SK-N-SH (cell line): ENCODE data around the gene ANKRD11. TPM values are rescaled to one million over a fixed set of nuclear protein-coding genes. Genes with fewer than 3 reads are reported as not detected.

Experiments
- CTCF ChIA-PET: fragments of 300-600, 350-600 bp; formaldehyde crosslinking; extraction: SDS; loops from one replicate; lab custom pipeline; 2021; lab: Yijun Ruan, JAX
- POLR2A ChIA-PET: fragments of 350-600 bp; sonication (Branson Sonifier 250); formaldehyde crosslinking; extraction: SDS; loops from one replicate; lab custom pipeline; 2020; ENCODE audit warnings: antibody characterized with exemption, inconsistent platforms; lab: Yijun Ruan, JAX
- DNase-seq: peaks from one replicate; pipeline ENCODE4 v3.0.0; 2012
- H2AFZ ChIP-seq: fragments of 200-600 bp; sonication (generic); 2 replicates; pipeline ENCODE4 v1.8.1; 2016; ENCODE audit warnings: antibody characterized with exemption, mild to moderate bottlenecking, low read depth
- H3F3A ChIP-seq: fragments of 200-600 bp; sonication (generic); replicated peaks from 2 replicates; pipeline ENCODE3; 2016; ENCODE audit warnings: antibody characterized with exemption, mild to moderate bottlenecking; ENCODE audit not compliant: insufficient read depth
- H3K27ac ChIP-seq, 2 experiments: fragments of 200-500 bp in 1 of 2; fragments of 200-600 bp in 1 of 2; sonication (Bioruptor generic) in 1 of 2; sonication (generic), shearing (Covaris generic) in 1 of 2; 2 replicates each; pipeline versions ENCODE4 v1.5.1 to v1.6.1; 2014 to 2016; ENCODE audit warnings: low read depth in 2 of 2, inconsistent platforms in 1 of 2, low read length in 1 of 2, mild to moderate bottlenecking in 1 of 2, mixed read lengths in 1 of 2
- H3K27me3 ChIP-seq: fragments of 200-600 bp; sonication (generic), shearing (Covaris generic); 2 replicates; pipeline ENCODE4 v1.6.1; 2016; ENCODE audit warnings: mixed run types; ENCODE audit not compliant: insufficient read depth
- H3K36me3 ChIP-seq, 2 experiments: fragments of 200-500 bp in 1 of 2; fragments of 200-600 bp in 1 of 2; sonication (Bioruptor generic) in 1 of 2; sonication (generic) in 1 of 2; replicated peaks in 1 of 2; 2 replicates each; pipeline versions ENCODE3 to v1.5.1; 2014 to 2016; ENCODE audit warnings: low read length in 1 of 2, mild to moderate bottlenecking in 1 of 2; ENCODE audit not compliant: insufficient read depth in 2 of 2, control insufficient read depth in 1 of 2
- H3K4me1 ChIP-seq, 2 experiments: fragments of 200-500 bp in 1 of 2; fragments of 200-600 bp in 1 of 2; sonication (Bioruptor generic) in 1 of 2; sonication (generic), shearing (Covaris generic) in 1 of 2; 2 replicates each; pipeline versions ENCODE4 v1.5.1 to v1.6.1; 2014 to 2016; ENCODE audit warnings: low read depth in 1 of 2, low read length in 1 of 2, mixed run types in 1 of 2; ENCODE audit not compliant: insufficient read depth in 2 of 2, control insufficient read depth in 1 of 2
- H3K4me2 ChIP-seq: fragments of 200-600 bp; sonication (generic), shearing (Covaris generic); 2 replicates; pipeline ENCODE4 v1.6.1; 2017; ENCODE audit warnings: mixed run types
- H3K4me3 ChIP-seq, 2 experiments: fragments of 200-500 bp in 1 of 2; fragments of 200-600 bp in 1 of 2; sonication (Bioruptor generic) in 1 of 2; sonication (generic), shearing (Covaris generic) in 1 of 2; 2 replicates each; pipeline versions ENCODE4 v1.5.1 to v1.8.1; 2014 to 2016; ENCODE audit warnings: low read depth in 2 of 2, inconsistent platforms in 1 of 2, low read length in 1 of 2, mild to moderate bottlenecking in 1 of 2, mixed read lengths in 1 of 2, moderate library complexity in 1 of 2
- H3K79me2 ChIP-seq: fragments of 200-600 bp; sonication (generic); 2 replicates; pipeline ENCODE4 v1.8.1; 2017; ENCODE audit warnings: mild to moderate bottlenecking; ENCODE audit not compliant: insufficient read depth
- H3K9ac ChIP-seq: fragments of 200-600 bp; sonication (generic); 2 replicates; pipeline ENCODE4 v1.6.1; 2017; ENCODE audit warnings: mixed run types
- H3K9me2 ChIP-seq: fragments of 200-600 bp; sonication (generic); 2 replicates; pipeline ENCODE4 v1.6.1; 2017; ENCODE audit warnings: mixed run types
- H3K9me3 ChIP-seq: fragments of 200-600 bp; sonication (generic); 2 replicates; pipeline ENCODE4 v1.6.1; 2017; ENCODE audit warnings: mixed run types, mild to moderate bottlenecking, moderate library complexity
- H4K20me1 ChIP-seq: fragments of 200-600 bp; sonication (generic); 2 replicates; pipeline ENCODE4 v1.6.1; 2017; ENCODE audit warnings: mild to moderate bottlenecking, mixed run types; ENCODE audit not compliant: insufficient read depth
- CHD2 ChIP-seq: fragments of 150-350 bp; IDR thresholded peaks from 2 replicates; pipeline ENCODE4 v1.6.1; 2018; ENCODE audit warnings: low read length; ENCODE audit not compliant: partially characterized antibody
- ELF1 ChIP-seq: IDR thresholded peaks from 2 replicates; pipeline ENCODE4 v1.4.0; 2012
- EZH2phosphoT487 ChIP-seq: fragments of 200-600 bp; sonication (generic); IDR thresholded peaks from 2 replicates; pipeline ENCODE4 v1.6.1; 2017; ENCODE audit warnings: low read depth, mixed run types, mild to moderate bottlenecking, antibody characterized with exemption, moderate library complexity, borderline replicate concordance
- FOXJ3 ChIP-seq: sonication (generic); formaldehyde crosslinking; IDR thresholded peaks from 2 replicates; pipeline ENCODE4 v1.5.1; 2020; ENCODE audit warnings: mild to moderate bottlenecking, missing genetic modification reagents
- GABPA ChIP-seq: IDR thresholded peaks from 2 replicates; pipeline ENCODE4 v1.4.0; 2012; ENCODE audit warnings: low read depth, mild to moderate bottlenecking
- MEF2A ChIP-seq: IDR thresholded peaks from 2 replicates; pipeline ENCODE4 v1.4.0; 2012; ENCODE audit warnings: low read depth, borderline replicate concordance
- MXI1 ChIP-seq: IDR thresholded peaks from 2 replicates; pipeline ENCODE4 v1.6.1; 2012; ENCODE audit warnings: mild to moderate bottlenecking, low read depth, low read length, improper control_type of control experiment
- NFIC ChIP-seq: IDR thresholded peaks from 2 replicates; pipeline ENCODE4 v1.4.0; 2012; ENCODE audit warnings: borderline replicate concordance
- NRF1 ChIP-seq: IDR thresholded peaks from 2 replicates; pipeline ENCODE4 v1.6.1; 2012; ENCODE audit warnings: low read depth, mild to moderate bottlenecking, low read length
- POLR2AphosphoS5 ChIP-seq: IDR thresholded peaks from 2 replicates; pipeline ENCODE4 v1.6.1; 2012; ENCODE audit warnings: low read depth, low read length
- RAD21 ChIP-seq: IDR thresholded peaks from 2 replicates; pipeline ENCODE4 v1.6.1; 2012; ENCODE audit warnings: mild to moderate bottlenecking, low read length
- REST ChIP-seq: IDR thresholded peaks from 2 replicates; pipeline ENCODE4 v1.6.1; 2012; ENCODE audit warnings: mild to moderate bottlenecking, low read depth, low read length, moderate library complexity
- RFX5 ChIP-seq: IDR thresholded peaks from 2 replicates; pipeline ENCODE4 v1.6.1; 2012; ENCODE audit warnings: mild to moderate bottlenecking, improper control_type of control experiment, low read length
- RXRA ChIP-seq: IDR thresholded peaks from 2 replicates; pipeline ENCODE4 v1.4.0; 2012; ENCODE audit warnings: low read depth, mild to moderate bottlenecking, borderline replicate concordance
- SIN3A ChIP-seq: IDR thresholded peaks from 2 replicates; pipeline ENCODE4 v1.6.1; 2012; ENCODE audit warnings: low read depth, mild to moderate bottlenecking, low read length, moderate library complexity, borderline replicate concordance
- SMC3 ChIP-seq: IDR thresholded peaks from 2 replicates; pipeline ENCODE4 v1.6.1; 2012; ENCODE audit warnings: low read depth, low read length, improper control_type of control experiment
- TAF1 ChIP-seq: IDR thresholded peaks from 2 replicates; pipeline ENCODE4 v1.6.1; 2012; ENCODE audit warnings: low read depth, mild to moderate bottlenecking, low read length, moderate library complexity, borderline replicate concordance
- TEAD4 ChIP-seq: IDR thresholded peaks from 2 replicates; pipeline ENCODE4 v1.4.0; 2012; ENCODE audit warnings: mild to moderate bottlenecking, borderline replicate concordance; ENCODE audit not compliant: insufficient read depth
- USF2 ChIP-seq: fragments of 150-350 bp; IDR thresholded peaks from 2 replicates; pipeline ENCODE4 v1.6.1; 2017; ENCODE audit warnings: antibody characterized with exemption, low read length, low read depth, borderline replicate concordance
- WGBS: methylation state at CpG from one replicate; pipeline ENCODE4 v1.1.6; 2017; ENCODE audit warnings: low lambda C conversion rate; 5-methylcytosine and 5-hydroxymethylcytosine counted together
- polyA plus RNA-seq, 3 experiments: library from polyadenylated mRNA; depleted of rRNA; stranded (reverse); fragments of >200 nt; gene quantifications; 2 replicates each; pipeline ENCODE4 v1.2.3, GENCODE V29; 2012

Gene ANKRD11
- polyA plus RNA-seq, 1 of the 3 experiments (the other 2 are of a cell fraction): 50.2 TPM

GRCh38 chr16:89388536-89388935 lies 101.8 kb downstream of the ANKRD11 start:
- H3F3A ChIP-seq: no peaks in the 10 kb centered on the region
- H3K9me3 ChIP-seq: no peaks in the 10 kb centered on the region
- no peaks in the 10 kb centered on the region for H3K27me3 ChIP-seq
- H3K4me1 ChIP-seq: peaks cover under 1 to 7% of the 10 kb centered on the region in 2 experiments; a peak in 1 of 4 replicates
- H3K4me3 ChIP-seq: no peak overlapping the region
- 95% methylated on average over 8 of the region's 9 CpGs for WGBS
- H2AFZ ChIP-seq: no peak overlapping the region
- ChIA-PET CTCF (no interaction called here), POLR2A (no interaction called here)
- no peaks in the 10 kb centered on the region for H3K36me3 ChIP-seq
- peaks cover 92% of the 10 kb centered on the region for H3K79me2 ChIP-seq
- TF ChIP-seq RFX5: no peak
- TF ChIP-seq RAD21: no peak
- TF ChIP-seq FOXJ3: no peak
- TF ChIP-seq RXRA: no peak
- no peak for TF ChIP-seq NFIC
- TF ChIP-seq NRF1: no peak
- no peak for TF ChIP-seq CHD2
- no peak for TF ChIP-seq SMC3
- TF ChIP-seq REST: no peak
- no peak for TF ChIP-seq TEAD4
- TF ChIP-seq MEF2A: no peak
- TF ChIP-seq SIN3A: no peak
- no peak for TF ChIP-seq EZH2phosphoT487
- no peak for TF ChIP-seq POLR2AphosphoS5
- no peak for TF ChIP-seq MXI1
- TF ChIP-seq ELF1: no peak
- no peak for TF ChIP-seq TAF1
- no peak for TF ChIP-seq GABPA
- TF ChIP-seq USF2: no peak
- H3K4me2 ChIP-seq: no peak overlapping the region
- no peak overlapping the region for H3K27ac ChIP-seq
- peak; percentile 21 for DNase-seq
- H3K9me2 ChIP-seq: no peaks in the 10 kb centered on the region
- no peak overlapping the region for H3K9ac ChIP-seq
- H4K20me1 ChIP-seq: peaks cover 96% of the 10 kb centered on the region
